SH-SY5Y (cell line): ENCODE measurements around the gene LMF1.

ENCODE experiments used
- GATA2 ChIP-seq: IDR thresholded peaks from 2 replicates; pipeline ENCODE4 v1.6.1; 2011; ENCODE audit warnings: mild to moderate bottlenecking, low read depth, low read length
- GATA3 ChIP-seq: IDR thresholded peaks from 2 replicates; pipeline ENCODE4 v1.6.1; 2011; ENCODE audit warnings: low read depth, mild to moderate bottlenecking, low read length, moderate library complexity

Gene LMF1

GRCh38 chr16:1008085-1008484 is 37.3 kb upstream of the LMF1 start:
- TF ChIP-seq GATA3 (no peak), GATA2 (no peak)

GRCh38 chr16:1007284-1007850 is 36.6 kb upstream of the LMF1 start:
- TF ChIP-seq GATA2 (no peak), GATA3 (no peak)

- TF ChIP-seq GATA3 (no peak), GATA2 (no peak)
Observed at GRCh38 chr16:1006781-1007180, 36.0 kb upstream of the LMF1 start.

- no peak for TF ChIP-seq GATA3
- TF ChIP-seq GATA2, result no peak
Observed at GRCh38 chr16:1005286-1005685, 34.5 kb upstream of the LMF1 start.

- TF ChIP-seq GATA2, result no peak
Observed at GRCh38 chr16:1003391-1004347, 32.9 kb upstream of the LMF1 start.

- TF ChIP-seq GATA2, result no peak
- no peak for TF ChIP-seq GATA3
Observed at GRCh38 chr16:1002399-1003166, 31.8 kb upstream of the LMF1 start.

GRCh38 chr16:1001096-1001495 is 30.3 kb upstream of the LMF1 start:
- TF ChIP-seq GATA3, result no peak
- no peak for TF ChIP-seq GATA2

- TF ChIP-seq GATA2 (no peak), GATA3 (no peak)
Observed at GRCh38 chr16:1000608-1001007, 29.8 kb upstream of the LMF1 start.

GRCh38 chr16:999677-1000076 is 28.9 kb upstream of the LMF1 start:
- TF ChIP-seq GATA3, result no peak

GRCh38 chr16:998615-999014 is 27.8 kb upstream of the LMF1 start:
- no peak for TF ChIP-seq GATA2
- TF ChIP-seq GATA3, result no peak

GRCh38 chr16:998211-998610 is 27.4 kb upstream of the LMF1 start:
- TF ChIP-seq GATA2 (no peak), GATA3 (no peak)

- TF ChIP-seq GATA2, result no peak
- no peak for TF ChIP-seq GATA3
Observed at GRCh38 chr16:997440-998051, 26.8 kb upstream of the LMF1 start.

GRCh38 chr16:996681-997080 is 25.9 kb upstream of the LMF1 start:
- TF ChIP-seq GATA2 (no peak), GATA3 (no peak)

GRCh38 chr16:995783-996182 is 25.0 kb upstream of the LMF1 start:
- TF ChIP-seq GATA2, result no peak
- TF ChIP-seq GATA3, result no peak

GRCh38 chr16:995087-995486 is 24.3 kb upstream of the LMF1 start:
- TF ChIP-seq GATA2 (no peak), GATA3 (no peak)

- TF ChIP-seq GATA3, result no peak
- no peak for TF ChIP-seq GATA2
Observed at GRCh38 chr16:993731-994130, 22.9 kb upstream of the LMF1 start.
